Spinal cord (tissue), 10 donors: ENCODE results near the gene KCND1. TPM values are rescaled to one million over a fixed set of nuclear protein-coding genes. Genes with fewer than 3 reads are reported as not detected.

Source experiments
- DNase-seq, 6 donors: peaks; one replicate each; pipeline versions ENCODE4 v3.0.0 to v3.0.0-alpha.2; 2013 to 2015; ENCODE audit warnings: low spot score in 6 of 6, low read depth in 4 of 6
- H3K27ac ChIP-seq: one replicate; pipeline ENCODE4 v1.5.1; 2013; ENCODE audit warnings: low read depth, low read length, control low read depth
- H3K27me3 ChIP-seq: one replicate; pipeline ENCODE4 v1.6.1; 2013; ENCODE audit warnings: low read length; ENCODE audit not compliant: control insufficient read depth, insufficient read depth
- H3K36me3 ChIP-seq: one replicate; pipeline ENCODE4 v1.6.1; 2013; ENCODE audit warnings: low read length; ENCODE audit not compliant: control insufficient read depth, insufficient read depth
- H3K4me1 ChIP-seq: one replicate; pipeline ENCODE4 v1.6.1; 2013; ENCODE audit warnings: low read length; ENCODE audit not compliant: control insufficient read depth, insufficient read depth
- H3K4me3 ChIP-seq: one replicate; pipeline ENCODE4 v1.5.1; 2013; ENCODE audit warnings: low read depth, low read length, control low read depth
- H3K9me3 ChIP-seq: one replicate; pipeline ENCODE4 v1.6.1; 2013; ENCODE audit warnings: low read length; ENCODE audit not compliant: control insufficient read depth, insufficient read depth
- WGBS: methylation state at CpG from one replicate; pipeline ENCODE4 v1.1.5; 2013; ENCODE audit warnings: missing lambda C conversion rate; ENCODE audit not compliant: insufficient coverage; 5-methylcytosine and 5-hydroxymethylcytosine counted together
- long read RNA-seq, 4 donors: transcript quantifications; one replicate each; lab custom pipeline, GENCODE V29; 2026
- polyA plus RNA-seq, 2 donors: library from polyadenylated mRNA; unstranded; fragments of 120-200 nt; gene quantifications; one replicate each; pipeline ENCODE4 v1.2.1, GENCODE V29; 2013; ENCODE audit not compliant: insufficient read length in 2 of 2
- total RNA-seq, 2 donors: library from RNA; depleted of rRNA in 1 of 2; stranded (reverse); fragments of 120-200 nt in 1 of 2; fragments of >200 nt in 1 of 2; gene quantifications; one replicate each; pipeline versions ENCODE4 v1.2.3 to v1.2.4, GENCODE V29; 2013 to 2014
- donor health status: healthy.

The KCND1 gene
- total RNA-seq (1 to 10 TPM; 1.8 to 3.7 TPM), polyA plus RNA-seq (1 to 10 TPM; 5.7 to 6.7 TPM)
- long read RNA-seq, donor 1: 0 reads
- long read RNA-seq, donor 2: 0 reads
- long read RNA-seq, donor 3: 0 reads
- long read RNA-seq, donor 4, full-length matches to known transcripts: 1 of 1 reads
- long read RNA-seq, donor 4, partial matches to known transcripts: 0 of 1 reads
- long read RNA-seq, donor 4, other reads (novel, unspliced or antisense): 0 of 1 reads

DNA sequence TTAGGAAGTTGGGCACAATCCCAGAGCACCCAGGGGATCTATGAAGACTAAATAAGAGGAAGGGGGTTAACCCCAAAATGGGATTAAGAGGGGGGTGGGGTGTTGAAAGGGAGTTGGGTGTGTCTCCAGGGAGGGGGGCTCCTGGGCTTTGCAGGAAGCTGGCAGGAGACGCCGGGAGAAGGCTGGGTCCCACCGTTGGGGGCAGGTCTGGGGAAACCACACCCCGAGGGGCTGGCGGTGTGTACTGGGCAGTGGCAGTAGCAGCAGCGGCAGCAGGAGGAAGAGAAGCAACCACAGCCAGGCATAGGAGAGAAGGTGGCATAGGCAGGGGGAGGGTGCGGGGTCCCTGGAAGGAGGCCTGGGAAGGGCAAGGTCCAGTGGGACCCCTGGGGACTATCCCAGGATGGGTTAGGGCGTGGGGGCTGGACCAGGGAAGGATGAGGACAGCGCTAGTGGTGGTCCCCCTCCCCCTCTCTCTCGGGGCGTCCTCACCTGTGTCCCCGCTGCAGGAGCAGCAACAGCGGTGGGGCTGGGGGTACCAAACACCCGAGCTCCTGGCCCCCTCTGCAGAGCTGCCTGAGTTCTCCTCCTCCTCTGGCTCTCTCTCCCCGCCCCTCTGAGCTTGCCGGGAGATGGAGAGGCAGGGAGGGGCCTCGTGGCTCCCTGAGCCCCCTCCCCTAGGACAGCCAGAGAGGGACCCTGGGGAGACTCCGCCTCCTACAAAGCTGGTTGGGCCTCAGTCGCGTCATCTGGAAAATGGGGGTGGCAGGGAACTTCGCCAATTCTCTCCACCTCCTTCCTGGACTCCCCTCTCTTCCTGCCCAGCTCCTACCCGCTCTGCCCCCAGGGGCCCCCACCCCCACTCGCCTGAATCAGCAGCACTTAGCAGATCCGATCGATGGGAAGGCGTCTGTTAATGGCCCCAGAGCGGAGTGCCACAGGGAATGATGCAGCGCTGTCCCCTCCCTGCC, at the start of gene KCND1:
Gene KCND1 (minus strand): TSS at position 596 of the 971 bp plus-strand sequence. CDS start 1,573 bp downstream, outside the sequence.
- Histone ChIP-seq H3K36me3 (peaks cover 23% of the 10 kb centered on the region), H3K4me3 (peak within 1 kb of the TSS; percentile 45), H3K27me3 (no peaks in the 10 kb centered on the region), H3K9me3 (no peaks in the 10 kb centered on the region), H3K27ac (no peak within 1 kb of the TSS), H3K4me1 (peaks cover 15% of the 10 kb centered on the region)
- peak in 3 of 6 donors; percentile 14 to 66 (median 41) for DNase-seq
- 17% methylated on average over 19 of the region's 28 CpGs for WGBS

DNA sequence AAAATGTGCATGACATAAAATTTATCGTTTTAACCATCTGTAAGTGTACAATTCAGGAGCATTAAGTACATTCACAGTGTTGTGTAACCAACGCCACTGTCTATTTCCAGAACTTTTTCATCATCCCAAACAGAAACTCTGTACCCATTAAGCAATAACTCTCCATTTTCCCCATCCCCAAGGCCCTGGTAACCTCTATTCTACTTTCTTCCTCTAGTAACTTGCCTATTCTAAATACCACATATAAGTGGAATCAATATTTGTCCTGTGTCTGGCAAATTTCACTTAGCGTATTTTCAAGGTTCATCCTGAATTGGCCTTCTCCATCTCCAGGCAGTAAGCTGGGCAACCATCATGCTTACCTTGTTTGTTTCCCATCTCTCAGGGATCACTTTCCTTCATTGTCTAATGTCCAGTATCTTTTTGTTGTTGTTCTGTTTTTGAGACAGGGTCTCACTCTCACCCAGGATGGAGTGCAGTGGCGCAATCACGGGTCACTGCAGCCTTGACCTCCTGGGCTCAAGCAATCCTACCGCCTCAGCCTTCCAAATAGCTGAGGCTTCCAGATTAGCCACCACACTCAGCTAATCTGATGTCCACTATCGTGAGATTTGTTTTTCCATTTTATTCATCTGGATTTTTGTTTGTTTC, 48.1 kb upstream of the KCND1 start:
- no peak for DNase-seq
- 88% methylated on average over 4 of the region's 7 CpGs for WGBS
- Histone ChIP-seq H3K27ac (no peak overlapping the region), H3K4me1 (no peaks in the 10 kb centered on the region), H3K36me3 (no peaks in the 10 kb centered on the region), H3K4me3 (no peak overlapping the region), H3K9me3 (no peaks in the 10 kb centered on the region), H3K27me3 (no peaks in the 10 kb centered on the region)

DNA sequence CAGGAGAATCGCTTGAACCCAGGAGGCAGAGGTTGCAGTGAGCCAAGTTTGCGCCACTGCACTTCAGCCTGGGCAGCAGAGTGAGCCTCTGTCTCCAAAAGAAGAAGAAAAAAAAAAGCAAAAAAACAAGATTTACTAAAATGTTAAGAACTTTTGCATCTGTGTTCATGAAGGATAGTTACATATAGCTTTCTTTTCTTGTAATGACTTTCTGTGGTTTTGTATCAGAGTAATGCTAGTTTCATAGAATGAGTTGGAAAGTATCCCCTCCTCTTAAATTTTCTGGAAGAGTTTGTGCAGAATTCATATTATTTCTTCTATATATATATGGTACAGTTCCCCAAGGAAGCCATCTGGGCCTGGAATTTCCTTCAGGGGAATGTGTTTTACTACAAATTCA, 47.4 kb upstream of the KCND1 start:
- Histone ChIP-seq H3K36me3 (no peaks in the 10 kb centered on the region), H3K4me1 (no peaks in the 10 kb centered on the region), H3K27ac (no peak overlapping the region), H3K9me3 (no peaks in the 10 kb centered on the region), H3K4me3 (no peak overlapping the region), H3K27me3 (no peaks in the 10 kb centered on the region)
- no CpG with 5 or more reads among the region's 2 CpGs for WGBS
- no peak for DNase-seq

DNA sequence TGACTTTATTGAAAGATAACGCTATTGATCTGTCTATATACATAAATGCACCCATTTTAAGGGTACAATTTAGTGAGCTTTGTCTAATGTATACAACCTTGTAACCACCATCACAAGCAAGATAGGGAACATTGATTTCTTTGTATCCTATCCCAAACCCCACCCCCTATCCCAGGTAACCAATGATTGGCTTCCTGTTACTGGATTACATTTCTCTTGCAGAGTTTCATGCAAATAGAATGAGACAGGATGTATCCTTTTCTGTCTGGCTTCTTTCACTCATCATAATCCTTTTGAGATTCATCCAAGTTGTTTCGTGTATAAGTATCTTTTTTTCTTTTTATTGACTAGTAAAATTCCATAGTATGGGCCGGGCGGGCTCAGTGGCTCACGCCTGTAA, 32.1 kb upstream of the KCND1 start:
- no peaks in the 10 kb centered on the region for H3K9me3 ChIP-seq
- DNase-seq: no peak
- no peak overlapping the region for H3K4me3 ChIP-seq
- H3K36me3 ChIP-seq: peaks cover 9% of the 10 kb centered on the region
- no peak overlapping the region for H3K27ac ChIP-seq
- H3K27me3 ChIP-seq: no peaks in the 10 kb centered on the region
- H3K4me1 ChIP-seq: no peaks in the 10 kb centered on the region
- no CpG with 5 or more reads among the region's 5 CpGs for WGBS

DNA sequence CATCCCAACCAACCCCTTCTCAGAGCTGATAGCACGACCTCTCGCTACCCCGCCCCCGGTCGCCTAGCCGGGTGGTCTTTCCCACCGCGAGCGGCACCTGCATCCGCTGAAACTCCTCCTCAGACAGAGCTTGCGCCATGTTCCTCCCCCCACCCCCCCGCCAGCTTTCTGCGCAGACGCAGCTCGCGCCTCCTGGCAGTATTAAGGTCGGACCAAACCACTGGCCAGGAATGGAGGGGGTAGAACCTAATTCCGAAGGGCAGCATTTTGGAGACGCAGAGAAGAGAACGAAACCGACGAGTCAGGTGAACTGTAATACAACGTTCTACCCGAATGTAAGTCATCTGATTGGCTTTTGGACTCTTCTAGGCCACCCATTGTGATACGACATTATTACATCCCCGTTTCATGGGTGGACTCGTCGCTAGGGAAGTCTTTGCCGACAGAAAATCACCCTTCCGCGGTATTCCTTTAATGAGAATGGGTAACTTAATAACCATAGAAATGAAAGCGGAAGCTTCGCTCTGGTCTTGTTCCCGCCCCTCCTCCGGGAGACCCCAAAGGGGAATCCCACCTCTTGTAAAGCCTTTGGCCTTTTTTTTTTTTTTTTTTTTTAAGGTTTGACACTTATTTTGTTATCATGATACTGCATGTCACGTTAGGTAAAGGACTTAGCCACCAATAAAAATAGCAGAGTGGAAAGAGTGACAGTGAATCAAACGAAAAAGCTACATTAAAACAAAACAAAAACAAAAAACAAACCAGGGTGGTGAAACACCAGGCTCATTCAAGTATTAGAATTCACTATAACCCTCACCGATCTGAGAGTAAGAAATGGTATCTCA, 30.7 kb upstream of the KCND1 start, which contains the start of gene GRIPAP1:
Gene GRIPAP1 (minus strand): TSS at position 174 of the 845 bp plus-strand sequence. CDS start 35 bp downstream, at position 139.
- no peaks in the 10 kb centered on the region for H3K9me3 ChIP-seq
- peak within 1 kb of the TSS; percentile 78 for H3K27ac ChIP-seq
- H3K27me3 ChIP-seq: no peaks in the 10 kb centered on the region
- peaks cover 14% of the 10 kb centered on the region for H3K36me3 ChIP-seq
- DNase-seq: peak; percentile 69 to 97 (median 76)
- no peaks in the 10 kb centered on the region for H3K4me1 ChIP-seq
- H3K4me3 ChIP-seq: peak within 1 kb of the TSS; percentile 82
- 25% methylated on average over 21 of the region's 38 CpGs for WGBS

DNA sequence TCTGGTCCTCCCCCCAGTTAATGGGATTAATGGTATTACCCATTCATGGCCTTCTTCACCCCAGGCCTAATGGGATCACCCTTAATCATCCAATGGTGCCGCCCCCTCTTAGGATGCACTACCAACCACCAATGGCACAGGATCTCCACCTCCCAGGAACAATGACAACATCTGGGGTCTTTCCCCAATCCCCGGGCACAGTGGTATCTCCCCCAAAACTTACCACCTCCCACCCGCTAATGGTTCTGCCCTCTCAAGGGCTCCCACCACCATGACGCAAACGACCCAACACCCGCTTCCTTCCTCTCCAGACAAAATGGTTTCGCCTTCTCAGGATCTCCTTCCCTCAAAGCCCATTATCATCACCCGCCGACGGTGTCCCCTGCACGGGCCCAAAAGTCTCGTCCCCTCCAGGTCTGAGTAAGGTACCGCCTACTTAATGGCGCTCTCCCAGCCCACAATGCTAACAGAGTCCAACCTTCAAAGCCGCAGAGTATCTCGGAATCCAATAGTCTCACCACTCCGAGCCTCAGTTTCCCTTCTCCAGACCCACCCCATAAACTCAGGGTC, 30.0 kb upstream of the KCND1 start:
- DNase-seq: peak in 2 of 6 donors; percentile 44 to 62
- Histone ChIP-seq H3K4me3 (peak overlapping the region; percentile 82), H3K27ac (no peak overlapping the region), H3K27me3 (no peaks in the 10 kb centered on the region), H3K9me3 (no peaks in the 10 kb centered on the region), H3K4me1 (no peaks in the 10 kb centered on the region), H3K36me3 (peaks cover 20% of the 10 kb centered on the region)
- 32% methylated on average over 17 of the region's 17 CpGs for WGBS

DNA sequence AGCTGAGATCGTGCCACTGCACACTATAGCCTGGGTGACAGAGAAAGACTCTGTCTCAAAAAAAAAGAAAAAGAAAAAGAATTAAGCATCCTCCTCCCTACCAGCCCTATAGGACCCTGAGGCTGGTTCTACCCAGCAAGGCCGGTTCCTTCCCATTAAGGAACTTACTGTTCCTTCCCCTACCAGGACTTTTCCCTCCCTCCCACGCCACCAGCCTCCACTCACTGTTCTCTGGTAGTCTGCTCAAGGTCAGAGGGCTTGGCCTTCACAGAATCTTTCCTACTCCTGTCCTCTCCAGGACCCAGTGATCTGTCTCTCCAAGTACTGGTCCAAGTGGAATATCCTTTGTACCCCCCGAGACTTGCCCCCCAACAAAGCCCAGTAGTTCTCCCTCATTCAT, 29.0 kb upstream of the KCND1 start:
- Histone ChIP-seq H3K36me3 (peaks cover 22% of the 10 kb centered on the region), H3K9me3 (no peaks in the 10 kb centered on the region), H3K4me3 (no peak overlapping the region), H3K27ac (no peak overlapping the region), H3K4me1 (no peaks in the 10 kb centered on the region), H3K27me3 (no peaks in the 10 kb centered on the region)
- no peak for DNase-seq
- 82% methylated on average over 3 of the region's 4 CpGs for WGBS

DNA sequence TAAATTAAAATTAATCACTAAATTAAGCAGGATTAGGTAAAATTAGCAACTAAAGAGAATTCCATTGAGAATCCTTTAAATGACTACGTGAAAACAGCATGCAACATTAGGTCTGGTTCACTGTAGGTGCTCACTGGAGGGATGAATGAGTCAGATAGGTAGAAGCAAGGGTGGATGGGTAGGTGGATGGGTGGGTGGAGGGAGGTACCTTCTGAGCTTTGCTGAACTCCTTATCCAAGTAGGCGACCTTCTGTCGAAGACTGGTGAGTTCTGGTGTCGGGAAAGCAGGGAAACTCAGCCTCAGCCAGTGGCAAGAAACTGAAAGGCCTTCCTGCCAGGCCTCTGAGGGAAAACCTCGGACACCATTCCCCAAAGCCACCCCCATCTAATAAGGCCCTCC, 27.4 kb upstream of the KCND1 start:
- Histone ChIP-seq H3K4me1 (no peaks in the 10 kb centered on the region), H3K36me3 (peaks cover 22% of the 10 kb centered on the region), H3K27ac (no peak overlapping the region), H3K27me3 (no peaks in the 10 kb centered on the region), H3K4me3 (no peak overlapping the region), H3K9me3 (no peaks in the 10 kb centered on the region)
- no peak for DNase-seq
- WGBS: 80% methylated on average over 4 of the region's 5 CpGs
